H9 (cell line): Measurements from ENCODE around the gene TMEM151B. TPM values are rescaled to one million over a fixed set of nuclear protein-coding genes. Genes with fewer than 3 reads are reported as not detected.

ENCODE experiments used
- DNase-seq: peaks from one replicate; pipeline ENCODE4 v3.0.0-alpha.2; 2017
- H2AFZ ChIP-seq: one replicate; pipeline ENCODE4 v1.6.1; 2013; ENCODE audit warnings: mild to moderate bottlenecking, low read length, control low read depth, moderate library complexity
- H2AK5ac ChIP-seq: 2 replicates; pipeline ENCODE4 v1.6.1; 2013; ENCODE audit warnings: low read length, control low read depth, mixed read lengths; ENCODE audit not compliant: insufficient read length
- H2BK120ac ChIP-seq: one replicate; pipeline ENCODE4 v1.6.1; 2013; ENCODE audit warnings: low read depth, mild to moderate bottlenecking, low read length, control low read depth, inconsistent platforms; ENCODE audit not compliant: poor library complexity, severe bottlenecking
- H2BK12ac ChIP-seq: 2 replicates; pipeline ENCODE4 v1.6.1; 2013; ENCODE audit warnings: low read length, control low read depth, mixed read lengths, low read depth; ENCODE audit not compliant: insufficient read length
- H2BK15ac ChIP-seq: 2 replicates; pipeline ENCODE4 v1.6.1; 2013; ENCODE audit warnings: low read depth, low read length, control low read depth
- H2BK20ac ChIP-seq: one replicate; pipeline ENCODE4 v1.6.1; 2013; ENCODE audit warnings: low read depth, mild to moderate bottlenecking, low read length, control low read depth, inconsistent platforms; ENCODE audit not compliant: poor library complexity, severe bottlenecking
- H2BK5ac ChIP-seq: 2 replicates; pipeline ENCODE4 v1.6.1; 2013; ENCODE audit warnings: low read length, control low read depth, mixed read lengths; ENCODE audit not compliant: insufficient read length
- H3K14ac ChIP-seq: 2 replicates; pipeline ENCODE4 v1.6.1; 2013; ENCODE audit warnings: low read length, control low read depth; ENCODE audit not compliant: insufficient read depth
- H3K18ac ChIP-seq: 2 replicates; pipeline ENCODE4 v1.6.1; 2013; ENCODE audit warnings: low read depth, mild to moderate bottlenecking, mixed read lengths, low read length, control low read depth; ENCODE audit not compliant: insufficient read length
- H3K23ac ChIP-seq: 2 replicates; pipeline ENCODE4 v1.6.1; 2013; ENCODE audit warnings: low read length, control low read depth, mixed read lengths, low read depth; ENCODE audit not compliant: insufficient read length
- H3K23me2 ChIP-seq: 2 replicates; pipeline ENCODE4 v1.6.1; 2013; ENCODE audit warnings: low read depth, mild to moderate bottlenecking, mixed read lengths, low read length, control low read depth; ENCODE audit not compliant: insufficient read length, poor library complexity, severe bottlenecking
- H3K27ac ChIP-seq: 2 replicates; pipeline ENCODE4 v1.5.1; 2013; ENCODE audit warnings: low read length, control low read depth, mixed read lengths, low read depth; ENCODE audit not compliant: insufficient read length
- H3K27me3 ChIP-seq: 2 replicates; pipeline ENCODE4 v1.6.1; 2013; ENCODE audit warnings: low read length, control low read depth, inconsistent platforms; ENCODE audit not compliant: insufficient read depth
- H3K4ac ChIP-seq: 2 replicates; pipeline ENCODE4 v1.6.1; 2013; ENCODE audit warnings: low read depth, mild to moderate bottlenecking, control low read depth, inconsistent platforms, low read length, moderate library complexity
- H3K4me1 ChIP-seq: 2 replicates; pipeline ENCODE4 v1.6.1; 2013; ENCODE audit warnings: low read length, control low read depth, inconsistent platforms; ENCODE audit not compliant: insufficient read depth
- H3K4me2 ChIP-seq: 2 replicates; pipeline ENCODE4 v1.6.1; 2013; ENCODE audit warnings: low read length, control low read depth, mixed read lengths; ENCODE audit not compliant: insufficient read length, insufficient read depth
- H3K56ac ChIP-seq: 2 replicates; pipeline ENCODE4 v1.6.1; 2013; ENCODE audit warnings: low read depth, mild to moderate bottlenecking, mixed read lengths, low read length, control low read depth; ENCODE audit not compliant: insufficient read length
- H3K79me1 ChIP-seq: 2 replicates; pipeline ENCODE4 v1.6.1; 2013; ENCODE audit warnings: low read depth, mild to moderate bottlenecking, moderate library complexity, low read length, control low read depth, inconsistent platforms; ENCODE audit not compliant: insufficient read depth, poor library complexity, severe bottlenecking
- H3K79me2 ChIP-seq: 2 replicates; pipeline ENCODE4 v1.6.1; 2013; ENCODE audit warnings: low read length, control low read depth, inconsistent platforms; ENCODE audit not compliant: insufficient read depth
- H3K9ac ChIP-seq: 2 replicates; pipeline ENCODE4 v1.6.1; 2013; ENCODE audit warnings: low read length, control low read depth, mixed read lengths; ENCODE audit not compliant: insufficient read length; ENCODE audit errors: extremely low read depth
- H3K9me3 ChIP-seq: one replicate; pipeline ENCODE4 v1.6.1; 2013; ENCODE audit warnings: low read depth, low read length, inconsistent platforms; ENCODE audit not compliant: control insufficient read depth
- H3T11ph ChIP-seq: one replicate; pipeline ENCODE4 v1.6.1; 2013; ENCODE audit warnings: mild to moderate bottlenecking, low read length, control low read depth, inconsistent platforms
- H4K20me1 ChIP-seq: one replicate; pipeline ENCODE4 v1.6.1; 2013; ENCODE audit not compliant: control insufficient read depth, insufficient read length, insufficient read depth
- H4K5ac ChIP-seq: 2 replicates; pipeline ENCODE4 v1.6.1; 2013; ENCODE audit warnings: low read depth, mild to moderate bottlenecking, mixed read lengths, low read length, control low read depth; ENCODE audit not compliant: insufficient read length
- H4K8ac ChIP-seq: replicated peaks from 2 replicates; pipeline ENCODE4 v1.6.1; 2013; ENCODE audit warnings: low read length, control low read depth, mixed read lengths, low read depth; ENCODE audit not compliant: insufficient read length
- H4K91ac ChIP-seq: 2 replicates; pipeline ENCODE4 v1.6.1; 2013; ENCODE audit warnings: low read depth, mild to moderate bottlenecking, moderate library complexity, mixed read lengths, low read length, control low read depth; ENCODE audit not compliant: insufficient read length
- H3K27ac Mint-ChIP-seq, 3 experiments: 2 replicates in 2 of 3; 3 replicates in 1 of 3; pipeline ENCODE4 v1.8.0; 2020 to 2021; ENCODE audit warnings: mixed read lengths in 3 of 3, mild to moderate bottlenecking in 1 of 3, moderate library complexity in 1 of 3
- H3K27me3 Mint-ChIP-seq: 2 replicates; pipeline ENCODE4 v1.8.0; 2021; ENCODE audit warnings: low read depth, mild to moderate bottlenecking, moderate library complexity, mixed read lengths
- H3K36me3 Mint-ChIP-seq, 3 experiments: 2 replicates in 2 of 3; 3 replicates in 1 of 3; pipeline ENCODE4 v1.8.0; 2020 to 2021; ENCODE audit warnings: low read depth in 3 of 3, mixed read lengths in 3 of 3; ENCODE audit not compliant: insufficient read depth in 1 of 3
- H3K4me1 Mint-ChIP-seq, 2 experiments: 2 replicates each; pipeline ENCODE4 v1.8.0; 2020; ENCODE audit warnings: mixed read lengths in 2 of 2
- H3K4me3 Mint-ChIP-seq, 2 experiments: 2 replicates in 1 of 2; 3 replicates in 1 of 2; pipeline ENCODE4 v1.8.0; 2020 to 2021; ENCODE audit warnings: mild to moderate bottlenecking in 2 of 2, mixed read lengths in 2 of 2, moderate library complexity in 1 of 2
- H3K9me3 Mint-ChIP-seq, 2 experiments: 2 replicates in 1 of 2; 3 replicates in 1 of 2; pipeline ENCODE4 v1.8.0; 2020; ENCODE audit warnings: mild to moderate bottlenecking in 2 of 2, mixed read lengths in 2 of 2, moderate library complexity in 1 of 2
- CTCF ChIP-seq: fragments of 200-600 bp; sonication (generic); conservative IDR thresholded peaks from 3 replicates; pipeline ENCODE4 v1.8.0; 2021; ENCODE audit warnings: antibody characterized with exemption, mild to moderate bottlenecking
- WGBS: extraction: QIAGEN DNeasy Blood & Tissue Kit; methylation state at CpG from one replicate; pipeline ENCODE4 v1.1.7; 2013; ENCODE audit warnings: missing lambda C conversion rate, low lambda C conversion rate, mixed read lengths; ENCODE audit not compliant: insufficient read length; ENCODE audit errors: extremely low coverage; 5-methylcytosine and 5-hydroxymethylcytosine counted together
- total RNA-seq: library from RNA; stranded (reverse); gene quantifications from 2 replicates; pipeline ENCODE4 v1.2.1, GENCODE V29; 2021

Gene TMEM151B
- total RNA-seq, 1 experiment from 2014 or later = 2.4 TPM

- TF ChIP-seq CTCF = no peak
- H4K20me1 ChIP-seq = no peaks in the 10 kb centered on the region
Observed at GRCh38 chr6:44291841-44292240, 21.6 kb downstream of the TMEM151B start.

More at GRCh38 chr6:44291841-44292240, 21.6 kb downstream of the TMEM151B start:
- Histone ChIP-seq H2BK120ac (no peak overlapping the region), H2AFZ (no peak overlapping the region), H3K4me2 (no peak overlapping the region), H3K79me1 (no peaks in the 10 kb centered on the region), H2BK20ac (no peak overlapping the region), H3K56ac (no peak overlapping the region), H3K9ac (no peak overlapping the region), H3K79me2 (no peaks in the 10 kb centered on the region), H3K23ac (no peak overlapping the region), H3T11ph (no peak overlapping the region), H2BK12ac (no peak overlapping the region), H3K4ac (no peak overlapping the region), H3K9me3 (no peaks in the 10 kb centered on the region), H3K27ac (no peak overlapping the region), H3K23me2 (peaks cover under 1% of the 10 kb centered on the region), H3K4me1 (no peaks in the 10 kb centered on the region), H4K91ac (no peak overlapping the region), H4K8ac (no peak overlapping the region), H4K5ac (no peak overlapping the region), H2BK5ac (no peak overlapping the region), H3K27me3 (peaks cover 2% of the 10 kb centered on the region; the same call in 1 of the 2 replicates), H2BK15ac (no peak overlapping the region), H2AK5ac (no peak overlapping the region), H3K14ac (no peak overlapping the region), H3K18ac (no peak overlapping the region)
- Mint-ChIP-seq H3K27me3 (peaks cover 80% of the 10 kb centered on the region), H3K4me3 (no peak overlapping the region), H3K27ac (no peak overlapping the region), H3K9me3 (no peaks in the 10 kb centered on the region), H3K36me3 (no peaks in the 10 kb centered on the region), H3K4me1 (peaks cover 6 to 7% of the 10 kb centered on the region in 2 experiments)
- no CpG with 5 or more reads among the region's 4 CpGs for WGBS
- no peak for DNase-seq
